Germinal center (tissue), 1 donor: Measurements from ENCODE around the gene TNFRSF25.
A peak's percentile ranks its signal among the peaks of the same experiment; 100 is the strongest.
"Not testable (repeated sequence)": the region's sequence is repeated elsewhere in the genome, so short reads cannot be mapped to it uniquely, and the experiment has no call there.

Experiments used
- DNase-seq: peaks from one replicate; pipeline ENCODE4 v3.0.0; 2012; ENCODE audit warnings: mixed read lengths, low spot score

The TNFRSF25 gene

DNA sequence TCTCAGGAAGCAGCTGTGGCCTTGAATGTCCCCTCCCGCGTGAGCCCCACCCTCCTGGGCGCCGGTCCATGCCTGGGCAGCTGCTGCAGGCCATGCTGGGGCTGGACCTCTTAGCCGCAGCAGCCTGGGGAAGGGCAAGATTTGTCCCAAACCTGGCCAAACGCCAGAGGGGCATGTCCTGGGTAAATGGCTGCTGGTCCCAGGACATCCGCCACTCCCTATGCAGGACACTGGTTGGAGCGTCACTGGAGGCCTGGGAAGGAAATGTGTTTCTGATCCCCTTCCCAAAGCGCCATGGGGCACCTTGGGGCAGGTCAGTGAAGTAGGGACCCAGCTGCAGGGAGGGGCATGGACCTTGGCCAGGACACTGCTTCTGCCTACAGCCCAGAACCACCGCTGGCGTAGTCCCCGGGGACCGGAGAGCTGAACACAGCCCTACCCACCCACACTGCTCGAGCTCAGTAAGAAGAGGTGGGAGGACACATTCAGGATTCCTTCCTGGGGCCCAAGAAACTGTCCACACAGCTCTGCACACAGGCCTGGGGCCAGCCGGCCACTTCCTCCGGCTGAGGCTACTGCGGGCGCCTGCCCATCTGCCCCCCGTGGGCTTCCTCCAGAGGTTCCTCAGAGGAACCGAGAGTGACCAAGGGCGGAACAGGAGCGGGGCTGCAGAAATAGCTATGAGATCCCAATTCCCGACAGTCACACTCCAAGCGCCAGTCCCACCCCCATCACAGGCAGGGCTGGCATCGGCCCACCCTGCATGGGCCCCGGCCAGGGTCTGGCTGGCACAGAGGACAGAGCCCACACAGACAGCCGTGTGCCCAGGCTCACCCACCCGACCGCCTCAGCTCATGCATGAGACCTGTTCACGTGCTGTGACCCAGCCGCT is 36.3 kb upstream of the TNFRSF25 start:
- DNase-seq = no peak

DNA sequence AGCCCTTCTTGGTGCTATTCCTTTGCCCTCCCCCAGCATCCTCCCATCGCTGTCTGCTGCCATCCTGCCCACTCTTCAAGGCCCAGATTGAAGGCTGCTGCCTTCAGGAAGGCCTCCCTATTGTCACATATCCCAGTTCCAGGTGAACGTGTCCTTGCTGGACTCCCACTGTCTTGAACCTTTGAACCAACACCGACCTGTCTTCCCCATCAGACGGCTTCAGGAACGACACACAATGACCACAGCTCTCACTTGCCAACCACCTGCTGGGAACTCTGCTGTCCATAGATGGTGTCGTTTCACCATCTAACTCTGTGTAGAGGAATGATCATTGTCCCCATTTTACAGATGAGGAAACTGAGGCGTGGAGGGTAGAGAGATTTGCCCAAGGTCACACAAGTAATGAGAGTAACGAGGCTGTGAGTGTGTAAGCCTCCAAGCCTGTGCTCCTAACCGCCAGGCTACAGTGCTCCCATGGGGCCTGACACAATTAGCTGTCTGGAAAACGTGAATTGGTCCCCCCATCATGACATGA is 35.4 kb upstream of the TNFRSF25 start:
- DNase-seq = no peak

DNA sequence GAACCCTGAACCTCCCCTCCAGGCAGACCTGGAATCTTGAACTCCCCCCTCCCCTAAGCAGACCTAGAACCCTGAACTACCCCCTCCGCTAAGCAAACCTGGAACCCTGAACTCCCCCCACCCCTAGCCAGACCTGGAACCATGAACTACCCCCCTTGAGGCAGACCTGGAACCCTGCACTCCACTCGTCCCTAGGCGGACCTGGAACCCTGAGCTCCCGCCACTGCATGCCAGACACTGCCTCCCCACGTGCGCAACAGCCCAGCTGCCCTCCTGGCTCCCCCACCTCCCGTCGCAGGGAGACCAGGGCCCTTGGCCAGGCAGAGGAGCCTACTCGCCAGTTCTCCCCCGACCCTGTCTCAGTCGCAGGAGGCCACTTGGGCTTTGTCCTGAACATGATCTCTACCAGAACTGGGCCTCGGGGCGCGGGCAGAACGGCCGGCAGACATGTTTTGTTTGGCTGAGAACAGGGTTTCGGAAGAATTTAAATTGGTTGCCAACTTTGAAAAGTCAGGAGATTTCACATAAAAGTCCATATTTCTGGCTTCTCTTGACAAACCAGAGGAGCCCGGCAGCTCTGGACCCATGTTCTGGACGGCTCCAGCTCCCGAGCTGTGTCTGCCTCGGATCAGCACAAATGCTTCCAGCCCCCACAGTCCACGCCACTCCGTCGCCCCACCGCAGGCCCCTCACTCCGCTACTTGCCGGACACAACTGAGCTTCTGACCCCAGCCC is 34.7 kb upstream of the TNFRSF25 start:
- DNase-seq = no peak

DNA sequence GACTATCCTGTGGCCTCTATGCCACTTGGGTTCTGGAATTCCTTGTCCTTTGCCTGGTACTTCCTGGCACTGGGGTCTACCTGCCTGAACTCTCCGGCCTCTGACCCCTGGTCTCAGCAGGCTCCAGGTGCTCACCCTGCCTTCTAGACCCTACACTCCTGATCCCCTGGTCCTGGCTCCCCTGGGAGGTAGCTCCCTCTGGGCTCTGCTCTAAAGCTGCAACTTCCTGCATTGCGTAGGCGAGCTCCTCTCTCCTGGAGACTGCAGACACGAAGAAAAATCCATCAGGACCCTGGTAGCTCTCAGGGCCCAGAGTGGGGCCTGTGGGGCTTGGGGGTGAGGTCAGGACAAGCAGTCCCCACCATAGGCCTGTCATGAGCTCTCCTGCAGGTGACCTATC is 33.3 kb upstream of the TNFRSF25 start:
- DNase-seq = no peak

DNA sequence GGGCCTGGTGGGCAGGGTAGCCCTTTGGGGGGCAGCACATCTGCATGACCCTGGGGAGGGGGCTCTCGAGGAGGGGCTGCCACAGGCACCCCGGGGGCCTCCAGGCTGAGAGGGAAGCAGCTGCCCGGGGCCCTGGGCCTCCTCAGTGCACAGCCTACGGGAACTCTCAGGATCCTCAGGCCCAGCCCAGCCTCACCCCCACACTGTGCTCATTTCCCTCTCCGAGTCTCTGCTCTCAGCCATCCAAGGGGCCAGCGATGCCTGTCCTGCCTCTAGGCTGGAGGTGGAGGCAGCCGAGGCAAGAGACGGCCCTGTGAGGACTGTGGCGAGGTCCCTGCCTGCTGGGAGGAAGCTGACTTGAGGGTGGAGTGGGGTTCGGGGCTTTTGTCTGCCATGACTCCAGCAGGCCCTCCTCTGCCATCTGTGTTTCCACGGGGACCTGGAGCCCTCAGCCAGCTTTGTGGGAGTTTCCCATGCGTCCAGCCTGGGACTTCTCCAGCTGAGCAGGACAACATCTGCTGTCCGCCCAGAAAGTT is 32.7 kb upstream of the TNFRSF25 start:
- no peak for DNase-seq

DNA sequence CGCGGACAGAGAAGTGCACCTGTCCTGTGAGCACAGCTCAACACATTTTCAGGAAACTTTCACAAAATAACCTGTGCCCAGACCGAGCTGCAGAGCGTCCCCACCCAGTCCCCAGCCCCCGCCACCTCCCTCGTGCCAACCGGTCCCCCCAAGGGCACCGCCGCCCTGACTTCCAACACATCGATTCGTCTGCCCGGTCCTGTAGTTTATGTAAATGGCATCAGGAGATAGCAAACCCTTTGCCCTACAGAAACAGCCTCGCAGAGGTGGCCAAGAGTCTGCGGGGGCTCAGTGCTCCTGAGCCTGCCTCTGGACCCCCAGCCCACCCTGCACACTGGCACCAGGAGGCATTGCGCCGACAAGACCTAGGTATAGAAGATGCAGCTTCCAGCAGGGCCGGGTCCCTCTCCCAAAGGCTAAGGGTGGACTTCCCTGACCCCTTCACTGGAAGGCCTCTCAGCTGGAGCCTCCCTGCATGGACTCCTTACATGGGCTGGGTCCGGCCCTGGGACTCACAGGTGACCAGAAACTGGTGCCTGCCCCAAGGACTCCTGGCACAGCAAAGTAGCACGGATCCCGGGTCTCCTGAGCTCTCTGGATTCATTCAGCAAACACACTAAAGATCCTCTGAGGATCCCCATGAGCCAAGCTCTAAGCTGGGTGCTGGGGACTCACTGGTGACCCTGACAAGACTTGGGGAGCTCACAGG is 32.0 kb upstream of the TNFRSF25 start:
- no peak for DNase-seq

DNA sequence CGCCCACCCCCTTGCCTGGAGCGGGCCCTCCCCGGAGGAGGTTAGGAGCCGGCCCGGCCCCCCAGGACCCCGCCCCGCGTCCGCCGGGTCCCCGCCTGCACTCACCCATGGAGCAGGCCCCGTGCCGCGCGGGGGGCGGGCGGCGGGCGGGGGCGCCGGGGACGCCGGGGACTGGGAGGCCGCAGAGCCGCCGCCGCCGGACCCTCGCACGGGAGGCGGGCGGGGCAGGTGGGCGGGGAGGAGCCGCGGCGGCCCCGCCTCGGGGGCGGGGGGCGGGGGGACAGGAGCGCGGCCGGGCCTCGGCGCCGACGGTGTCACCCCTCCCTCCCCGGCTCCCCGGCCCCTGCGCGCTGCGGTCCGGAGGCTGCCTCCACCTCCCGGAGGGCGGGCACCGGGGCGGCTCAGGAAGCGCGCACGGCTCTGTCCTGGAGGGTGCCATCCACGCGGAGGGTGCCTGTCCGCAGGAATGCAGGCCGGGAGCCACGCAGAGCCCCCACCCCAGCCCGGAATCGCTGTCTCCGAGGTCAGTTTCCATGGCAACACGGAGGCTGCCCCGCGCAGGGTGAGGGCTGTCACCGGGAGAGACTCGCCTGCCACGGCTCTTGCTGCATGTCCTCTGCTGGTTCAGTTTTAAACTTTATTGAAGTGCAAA is 31.4 kb upstream of the TNFRSF25 start:
- peak; percentile 47 for DNase-seq

DNA sequence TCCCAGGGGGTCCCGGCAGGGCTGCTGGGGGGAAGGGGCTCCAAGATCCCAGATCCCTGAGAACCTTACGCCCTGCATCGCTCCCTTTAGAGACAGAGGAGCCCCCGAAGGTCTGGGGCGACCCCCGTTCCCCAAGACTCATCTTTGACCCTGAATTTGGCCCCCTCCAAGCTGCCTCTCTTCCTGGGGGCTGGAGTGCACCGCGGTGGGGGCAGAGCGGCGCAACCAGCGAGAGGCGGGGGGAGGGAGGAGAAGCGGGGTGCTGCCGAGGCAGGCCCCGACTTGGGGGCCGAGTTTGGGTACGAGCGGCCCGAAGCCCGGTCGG is 30.9 kb upstream of the TNFRSF25 start:
- no peak for DNase-seq

DNA sequence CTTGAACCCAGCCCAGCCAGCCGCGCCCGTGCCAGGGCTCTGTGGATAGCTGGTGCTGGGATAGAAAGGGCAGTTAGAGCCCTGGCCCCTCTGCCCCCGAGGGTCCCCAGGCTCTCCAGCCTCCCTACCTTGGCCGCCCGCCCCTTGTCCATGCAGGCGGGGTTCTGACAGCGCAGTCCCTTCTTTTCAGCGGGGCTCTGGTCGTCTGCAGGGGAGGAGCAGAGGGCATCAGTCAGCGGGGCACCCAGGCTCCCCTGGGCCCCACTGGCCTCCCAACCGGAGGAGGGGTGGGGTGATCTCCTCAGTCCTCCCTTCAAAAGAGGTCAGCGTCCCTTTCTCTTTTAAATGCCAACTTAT is 30.4 kb upstream of the TNFRSF25 start:
- DNase-seq = no peak

DNA sequence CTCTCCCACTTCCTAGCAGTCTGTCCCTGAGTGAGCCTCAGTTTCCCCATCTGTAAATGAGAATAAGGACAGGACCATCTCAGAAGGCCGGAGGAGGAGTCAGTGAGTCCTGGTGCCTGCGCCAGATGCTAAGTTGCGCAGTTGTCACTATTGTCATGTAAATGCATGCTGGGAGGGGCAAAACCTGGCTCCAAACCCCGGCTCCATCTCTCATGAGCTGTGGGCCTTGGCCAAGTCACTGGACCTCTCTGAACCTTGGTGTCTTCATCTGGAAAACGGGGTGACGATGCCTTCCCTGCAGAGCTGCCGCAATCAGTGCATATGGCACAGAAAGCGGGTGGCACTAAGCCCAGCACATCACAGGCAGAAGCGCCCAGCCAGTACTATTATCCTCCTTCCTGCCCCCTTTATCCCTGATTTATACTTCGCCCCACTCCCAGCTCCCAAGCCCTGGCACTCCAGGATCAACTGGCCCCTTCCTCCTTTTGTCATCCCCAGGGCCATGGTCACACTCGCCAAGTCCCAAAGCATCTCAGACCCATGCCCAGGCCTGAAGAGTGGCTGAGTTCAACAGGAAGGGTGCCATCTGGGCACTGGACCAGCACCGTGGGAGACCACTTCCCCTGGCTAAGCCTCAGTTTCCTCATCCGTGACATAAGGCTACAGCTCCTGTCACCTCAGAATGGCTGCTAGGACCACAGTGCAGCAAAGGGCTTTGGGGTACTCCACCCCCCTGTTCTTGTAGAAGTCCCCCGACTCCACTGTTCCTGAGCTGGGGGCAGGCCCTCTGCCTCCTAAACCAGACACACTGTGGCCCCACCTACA is 29.8 kb upstream of the TNFRSF25 start:
- DNase-seq = no peak

DNA sequence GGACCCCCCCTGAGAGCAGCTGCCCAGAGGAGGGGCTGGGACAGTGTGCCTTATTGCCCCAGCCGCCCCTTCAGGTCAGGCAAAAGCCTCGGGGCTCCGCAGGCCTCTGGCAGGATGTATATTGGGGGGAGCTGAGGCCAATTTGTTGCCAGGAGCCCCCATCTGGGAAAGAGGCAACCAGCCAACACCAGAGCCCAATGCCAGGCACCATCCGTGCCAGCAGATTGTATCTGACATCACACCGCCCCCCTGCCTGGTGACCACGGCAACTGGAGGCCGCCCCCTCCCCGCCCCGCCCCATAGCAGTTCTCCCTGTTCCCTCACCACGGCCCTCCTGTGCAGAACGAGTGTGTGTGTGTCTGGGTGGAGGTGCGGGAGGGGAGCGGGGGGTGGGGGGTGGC is 29.1 kb upstream of the TNFRSF25 start:
- no peak for DNase-seq

DNA sequence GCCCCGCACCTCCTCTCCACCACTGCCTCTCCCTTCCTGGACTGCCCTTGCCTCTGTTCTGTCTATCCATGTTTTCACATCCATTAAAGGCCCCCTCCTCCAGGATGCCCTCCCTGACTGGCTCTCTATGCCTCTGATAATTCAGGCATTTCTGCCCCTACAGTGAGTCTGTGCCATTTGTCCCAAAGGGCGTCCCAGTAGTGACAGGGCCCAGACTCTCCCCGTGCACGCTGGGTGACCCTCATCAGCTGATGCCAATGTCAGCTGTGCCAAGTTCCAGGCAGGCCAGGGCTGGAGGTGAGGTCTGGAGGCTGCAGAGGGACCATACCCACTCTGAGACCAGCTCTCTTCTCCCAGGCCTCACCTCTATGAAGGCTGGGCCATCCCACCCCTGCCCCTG is 28.7 kb upstream of the TNFRSF25 start:
- no peak for DNase-seq

DNA sequence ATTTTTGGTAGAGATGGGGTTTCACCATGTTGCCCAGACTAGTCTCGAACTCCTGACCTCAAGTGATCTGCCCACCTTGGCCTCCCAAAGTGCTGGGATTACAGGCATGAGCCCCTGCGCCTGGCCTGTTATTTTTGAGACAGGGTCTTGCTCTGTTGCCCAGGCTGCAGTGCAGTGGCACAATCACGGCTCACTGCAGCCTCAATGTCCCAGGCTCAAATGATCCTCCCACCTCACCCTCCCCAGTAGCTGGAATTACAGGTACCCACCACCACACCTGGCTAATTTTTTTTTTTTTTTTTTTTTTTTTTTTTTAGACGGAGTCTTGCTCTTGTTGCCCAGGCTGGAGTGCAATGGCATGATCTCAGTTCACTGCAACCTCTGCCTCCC is 27.9 kb upstream of the TNFRSF25 start:
- not testable (repeated sequence) for DNase-seq

DNA sequence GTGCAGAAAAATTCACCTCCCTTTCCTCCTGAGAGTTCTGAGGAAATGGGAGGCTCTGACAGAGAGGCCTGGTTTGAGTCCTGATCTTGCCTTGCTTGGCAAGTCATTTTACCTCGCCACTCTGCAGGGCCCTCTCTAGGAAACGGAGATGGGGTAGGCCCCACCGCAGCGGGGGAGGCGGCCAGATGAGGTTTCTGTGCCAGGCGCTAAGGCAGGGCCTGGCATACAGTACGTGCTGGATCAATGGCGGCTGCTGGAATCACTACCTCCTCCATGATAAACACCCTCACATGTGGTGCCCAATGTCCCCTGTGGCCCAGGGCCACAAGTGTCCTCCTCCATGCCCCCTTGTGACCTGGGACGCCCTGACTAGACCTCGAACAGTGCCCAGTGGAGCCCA is 26.0 kb upstream of the TNFRSF25 start:
- no peak for DNase-seq

DNA sequence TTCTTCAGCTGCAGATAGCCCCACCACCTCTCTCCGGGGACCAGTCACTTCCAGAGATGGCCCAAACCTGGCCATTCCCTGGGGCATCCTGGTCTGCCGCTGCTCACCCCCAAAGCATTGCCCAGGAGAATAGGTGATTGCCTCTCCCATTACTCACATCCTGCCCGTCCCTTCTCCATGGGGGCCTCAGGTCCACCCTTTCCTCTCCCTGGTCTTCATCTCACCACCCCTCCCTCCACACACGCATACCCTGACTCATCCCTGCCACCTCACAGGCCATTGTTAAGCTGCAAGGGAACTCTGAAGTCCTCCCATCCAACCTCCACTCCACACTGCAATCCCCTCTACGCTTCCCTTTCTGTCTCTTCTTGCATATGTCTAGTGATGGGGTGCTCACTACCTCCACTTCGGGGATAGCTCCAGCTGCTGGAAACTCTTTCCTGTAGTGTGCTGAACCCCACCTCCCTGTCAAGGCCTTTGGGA is 25.5 kb upstream of the TNFRSF25 start, which contains the start of gene PLEKHG5:
Gene PLEKHG5 (minus strand): TSS at position 188 of the 483 bp plus-strand sequence. CDS start 14,096 bp downstream, outside the sequence.
- DNase-seq = no peak

DNA sequence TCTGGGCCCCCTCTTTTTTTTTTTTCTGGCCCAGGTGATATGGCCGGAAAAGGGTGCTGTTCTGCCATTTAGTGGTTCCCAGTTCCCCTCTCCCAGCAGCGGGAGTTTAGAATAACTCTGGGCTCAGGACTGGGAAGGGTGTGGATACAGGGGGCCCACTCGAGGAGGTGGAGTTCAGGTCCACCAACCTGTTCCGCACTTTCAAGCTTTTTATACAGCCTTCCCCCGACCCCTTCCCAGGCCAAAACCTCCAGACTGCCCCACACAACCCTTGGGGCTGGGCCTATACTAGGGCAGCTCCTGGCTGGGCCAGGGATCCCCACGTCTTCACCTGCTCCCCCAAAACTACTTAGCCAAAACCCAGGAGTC is 25.1 kb upstream of the TNFRSF25 start:
- no peak for DNase-seq

DNA sequence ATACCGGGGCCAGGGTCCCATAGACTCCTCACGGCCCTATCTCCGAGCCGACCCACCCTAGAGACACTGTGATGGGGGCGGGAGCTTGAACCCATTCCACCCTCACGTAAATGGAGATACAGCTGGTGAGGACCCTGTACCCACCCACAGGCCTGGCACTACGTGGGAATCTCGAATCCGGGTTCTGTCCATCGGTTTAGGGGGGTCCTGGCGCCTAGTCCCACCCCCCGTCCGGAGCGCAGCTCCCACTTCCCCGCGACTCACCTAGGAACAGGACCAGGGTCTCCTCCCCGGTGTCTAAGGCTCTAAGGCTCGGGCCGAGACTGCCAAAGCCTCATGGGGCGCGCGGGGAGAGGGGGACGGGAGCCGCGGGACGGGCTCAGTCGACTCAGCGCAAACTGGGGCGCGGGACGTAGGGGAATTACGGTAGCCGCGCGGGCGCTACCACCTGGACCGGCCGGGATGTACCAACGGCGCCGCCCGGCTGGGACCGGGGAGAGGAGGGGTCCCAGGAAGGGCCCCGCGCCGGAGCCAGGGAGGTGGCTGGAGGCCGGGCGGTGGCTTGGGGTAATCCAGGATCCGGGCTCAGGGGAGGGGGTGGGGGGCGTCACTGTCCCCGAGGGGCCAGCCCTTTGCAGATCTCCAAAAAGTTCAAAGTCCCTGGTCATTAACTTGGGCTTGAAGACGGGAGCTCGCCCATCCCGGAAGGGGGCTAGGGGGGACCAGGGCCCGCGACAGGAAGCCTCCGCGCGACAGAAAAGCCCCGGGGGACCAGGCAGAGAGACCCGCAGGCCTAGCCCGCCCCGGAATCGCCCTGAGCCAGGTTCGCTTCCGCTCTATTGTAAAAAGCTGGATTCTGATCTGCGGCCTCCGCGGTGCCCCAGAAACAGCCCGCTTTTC is 24.5 kb upstream of the TNFRSF25 start:
- DNase-seq = peak; percentile 74

DNA sequence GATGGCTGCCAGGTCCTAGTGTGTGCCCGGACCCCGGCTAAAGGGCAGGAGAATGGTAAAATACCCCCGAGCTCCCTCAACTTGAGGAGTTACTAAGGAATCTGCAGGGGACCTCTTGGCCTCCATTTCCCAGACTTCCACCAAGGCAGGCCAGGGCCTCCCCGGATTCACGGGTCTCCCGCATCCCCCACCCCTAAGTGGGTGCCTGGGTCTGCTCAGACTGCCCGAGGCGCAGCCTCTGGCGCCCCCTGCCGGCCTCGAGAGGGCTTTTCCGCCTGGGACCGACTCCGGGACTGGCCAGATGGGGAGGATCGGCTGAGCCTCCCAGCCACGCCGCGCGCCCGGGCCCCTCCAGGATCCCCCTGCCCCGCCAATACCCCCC is 23.8 kb upstream of the TNFRSF25 start:
- DNase-seq = peak; percentile 88

DNA sequence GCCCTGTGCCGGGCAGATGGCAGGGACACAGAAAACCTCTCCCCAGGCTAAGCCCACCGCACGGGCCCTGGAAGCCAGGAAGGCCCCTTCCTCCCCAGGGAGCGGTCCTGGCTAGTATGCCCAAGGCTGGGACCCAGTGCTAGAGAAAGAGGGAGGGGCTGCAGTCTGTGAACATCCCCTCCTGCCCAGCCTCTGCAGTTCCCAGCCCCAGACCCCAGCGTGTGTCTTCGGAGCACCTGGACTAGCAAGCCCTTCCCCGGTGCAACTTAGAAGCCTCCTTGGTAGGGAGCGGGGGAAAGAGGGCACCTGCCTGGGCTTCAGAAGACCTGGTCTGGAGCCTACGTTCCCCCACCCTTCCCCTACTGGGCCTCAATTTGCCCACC is 23.4 kb upstream of the TNFRSF25 start:
- no peak for DNase-seq
